ENCODE measurements around the gene ESPNL. TPM values are rescaled to one million over a fixed set of nuclear protein-coding genes. Genes with fewer than 3 reads are reported as not detected.

The ESPNL gene
- total RNA-seq, 1 experiment from 2014 or later, result 2.6 TPM

DNA sequence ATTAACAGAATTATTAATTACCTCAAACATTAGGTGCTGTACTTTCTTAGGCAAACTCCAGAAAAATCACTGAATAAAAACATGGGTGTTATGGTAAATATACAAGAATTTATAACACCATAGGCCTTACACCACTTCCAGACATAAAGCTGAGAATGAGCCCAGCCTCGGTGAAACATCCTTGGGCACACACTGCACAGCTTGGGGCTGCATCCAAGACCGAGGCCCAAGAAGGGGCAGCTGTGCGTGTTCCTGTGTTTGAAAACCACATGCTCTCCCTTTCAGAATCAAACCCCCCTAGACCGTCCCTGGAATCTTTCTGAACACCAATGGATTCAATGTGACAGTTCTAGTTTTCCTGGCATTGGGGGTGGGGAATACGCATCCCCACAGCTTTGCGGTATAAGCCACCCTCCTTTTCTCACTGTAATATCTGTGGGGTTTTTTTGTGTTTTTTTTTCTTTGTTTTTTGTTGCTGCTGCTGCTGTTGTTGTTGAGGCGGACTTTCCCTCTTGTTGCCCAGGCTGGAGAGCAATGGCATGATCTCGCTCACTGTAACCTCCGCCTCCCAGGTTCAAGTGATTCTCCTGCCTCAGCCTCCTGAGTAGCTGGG is 71.5 kb downstream of the ESPNL start:
- no peak overlapping the region for H3K27ac ChIP-seq
- H3K36me3 ChIP-seq, result peaks cover 69% of the 10 kb centered on the region
- H3K27me3 ChIP-seq, result no peaks in the 10 kb centered on the region
- H3K9me3 ChIP-seq (replicated peaks), result no peaks in the 10 kb centered on the region
- no peak overlapping the region for H3K4me3 ChIP-seq
- H3K4me1 ChIP-seq, result peaks cover 2% of the 10 kb centered on the region; the same call in 1 of the 2 replicates
- DNase-seq, result no peak

GRCh38 chr2:238172439-238172838 is 72.3 kb downstream of the ESPNL start:
- DNase-seq, result no peak
- H3K27ac ChIP-seq, result no peak overlapping the region
- H3K4me3 ChIP-seq, result no peak overlapping the region
- H3K27me3 ChIP-seq, result no peaks in the 10 kb centered on the region
- peaks cover 2% of the 10 kb centered on the region; the same call in 1 of the 2 replicates for H3K4me1 ChIP-seq
- peaks cover 76% of the 10 kb centered on the region for H3K36me3 ChIP-seq
- no peaks in the 10 kb centered on the region for H3K9me3 ChIP-seq (replicated peaks)

GRCh38 chr2:238173692-238174091 is 73.6 kb downstream of the ESPNL start:
- Histone ChIP-seq H3K9me3 (replicated peaks) (no peaks in the 10 kb centered on the region), H3K4me3 (no peak overlapping the region), H3K27me3 (no peaks in the 10 kb centered on the region), H3K4me1 (peaks cover 2% of the 10 kb centered on the region; the same call in 1 of the 2 replicates), H3K27ac (no peak overlapping the region), H3K36me3 (peaks cover 85% of the 10 kb centered on the region)
- DNase-seq, result no peak

DNA sequence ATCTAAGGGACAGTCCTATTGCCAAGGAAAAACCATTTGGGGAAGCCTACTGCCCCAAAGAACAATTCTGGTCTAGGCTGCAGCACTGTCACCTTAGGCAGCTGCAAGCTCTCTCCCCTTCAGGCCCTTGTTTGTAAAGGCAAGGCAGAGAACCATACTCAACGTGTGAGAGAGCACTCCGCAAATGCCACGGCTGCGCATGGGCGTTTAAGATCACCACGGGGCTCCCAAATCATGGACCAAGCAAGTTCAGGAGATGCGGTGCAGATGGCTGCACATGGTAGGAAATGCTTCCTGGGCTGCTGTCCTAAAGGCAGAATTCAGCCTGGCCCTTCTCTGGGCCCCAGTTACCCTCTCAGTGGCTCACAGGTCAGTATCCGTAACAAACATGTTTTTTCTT is 74.2 kb downstream of the ESPNL start:
- H3K27me3 ChIP-seq, result no peaks in the 10 kb centered on the region
- H3K4me1 ChIP-seq, result peaks cover 2% of the 10 kb centered on the region; the same call in 1 of the 2 replicates
- DNase-seq, result no peak
- H3K27ac ChIP-seq, result no peak overlapping the region
- no peak overlapping the region for H3K4me3 ChIP-seq
- H3K36me3 ChIP-seq, result peaks cover 85% of the 10 kb centered on the region
- H3K9me3 ChIP-seq (replicated peaks), result no peaks in the 10 kb centered on the region

DNA sequence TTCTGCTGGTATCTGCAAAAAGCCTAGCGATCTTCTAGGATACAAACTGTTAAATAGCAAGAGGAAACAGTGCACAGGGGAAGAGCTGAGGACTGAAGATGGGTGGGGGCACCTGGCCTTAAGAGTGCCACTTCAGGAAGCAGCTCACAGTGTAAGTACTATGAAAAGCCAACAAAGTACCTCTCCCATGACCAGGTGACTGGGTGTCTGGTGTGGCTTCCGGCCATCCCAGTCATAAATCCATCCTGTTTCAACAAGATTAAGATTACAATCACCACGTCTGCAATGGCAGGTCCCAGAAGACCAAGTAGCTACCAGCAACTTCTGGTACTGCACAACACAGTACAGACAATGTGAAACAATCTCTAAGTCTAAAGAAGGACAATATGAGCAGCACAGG is 74.6 kb downstream of the ESPNL start:
- H3K27ac ChIP-seq, result no peak overlapping the region
- H3K36me3 ChIP-seq, result peaks cover 85% of the 10 kb centered on the region
- no peaks in the 10 kb centered on the region; the same call in 1 of the 2 replicates for H3K4me1 ChIP-seq

DNA sequence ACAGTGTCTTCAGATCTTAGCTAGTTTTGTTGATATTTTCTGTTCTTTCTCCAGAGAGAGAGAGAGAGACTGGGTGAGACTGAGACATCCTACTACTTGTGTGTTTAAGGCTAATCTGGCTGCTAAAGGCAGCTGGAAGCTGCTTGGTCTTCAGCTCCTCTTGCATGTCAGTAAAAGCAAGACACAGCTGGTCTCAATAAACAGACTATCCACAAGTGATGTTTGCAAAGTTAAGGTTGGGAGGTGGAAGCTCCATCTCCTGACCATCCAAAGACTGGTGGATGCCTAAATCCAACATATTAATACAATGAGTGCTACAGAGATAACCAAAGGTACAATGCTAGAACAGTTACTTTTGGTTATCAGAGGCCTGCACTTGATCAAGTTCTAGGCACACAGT is 76.5 kb downstream of the ESPNL start:
- peaks cover 83% of the 10 kb centered on the region for H3K36me3 ChIP-seq
- no peak overlapping the region for H3K4me3 ChIP-seq
- H3K27me3 ChIP-seq, result no peaks in the 10 kb centered on the region
- H3K9me3 ChIP-seq (replicated peaks), result no peaks in the 10 kb centered on the region
- no peak overlapping the region for H3K27ac ChIP-seq
- DNase-seq, result no peak
- no peaks in the 10 kb centered on the region for H3K4me1 ChIP-seq

More for the DNA sequence above, 74.6 kb downstream of the ESPNL start:
- H3K27me3 ChIP-seq, result no peaks in the 10 kb centered on the region
- no peak overlapping the region for H3K4me3 ChIP-seq
- no peaks in the 10 kb centered on the region for H3K9me3 ChIP-seq (replicated peaks)
- no peak for DNase-seq

GRCh38 chr2:238180554-238180953 is 80.4 kb downstream of the ESPNL start:
- H3K27ac ChIP-seq, result no peak overlapping the region
- no peaks in the 10 kb centered on the region for H3K27me3 ChIP-seq
- no peaks in the 10 kb centered on the region for H3K9me3 ChIP-seq (replicated peaks)
- no peaks in the 10 kb centered on the region for H3K4me1 ChIP-seq
- no peak for DNase-seq
- H3K4me3 ChIP-seq, result no peak overlapping the region
- H3K36me3 ChIP-seq, result peaks cover 90% of the 10 kb centered on the region

- no peak overlapping the region for H3K4me3 ChIP-seq
- H3K36me3 ChIP-seq, result peaks cover 88% of the 10 kb centered on the region
- H3K27me3 ChIP-seq, result no peaks in the 10 kb centered on the region
- no peak overlapping the region for H3K27ac ChIP-seq
- H3K9me3 ChIP-seq (replicated peaks), result no peaks in the 10 kb centered on the region
- DNase-seq, result no peak
- H3K4me1 ChIP-seq, result no peaks in the 10 kb centered on the region
These were observed 82.2 kb downstream of the ESPNL start for GRCh38 chr2:238182362-238182761.

Other genes starting within 250 kb of the ESPNL start
- gene RAMP1, start 240.7 kb upstream of the ESPNL start, total RNA-seq (2014; rRNA removed; shearing (Covaris generic)), result not detected in 2 replicates
- gene UBE2F, start 133.3 kb upstream of the ESPNL start, total RNA-seq (2014; rRNA removed; shearing (Covaris generic)), result 46.4 and 50.5 TPM in 2 replicates
- 35.9 and 36.7 TPM in 2 replicates for gene SCLY, start 39.3 kb upstream of the ESPNL start, total RNA-seq (2014; rRNA removed; shearing (Covaris generic))
- gene KLHL30, start 38.3 kb downstream of the ESPNL start, total RNA-seq (2014; rRNA removed; shearing (Covaris generic)), result 3.9 and 4.1 TPM in 2 replicates
- gene ERFE, start 58.6 kb downstream of the ESPNL start, total RNA-seq (2014; rRNA removed; shearing (Covaris generic)), result 10.4 and 10.5 TPM in 2 replicates
- 59.8 and 71.1 TPM in 2 replicates for gene ILKAP, start 103.4 kb downstream of the ESPNL start, total RNA-seq (2014; rRNA removed; shearing (Covaris generic))
- gene HES6, start 139.7 kb downstream of the ESPNL start, total RNA-seq (2014; rRNA removed; shearing (Covaris generic)), result 44.9 and 46.1 TPM in 2 replicates
- gene PER2, start 188.3 kb downstream of the ESPNL start, total RNA-seq (2014; rRNA removed; shearing (Covaris generic)), result 5.3 and 5.9 TPM in 2 replicates
- gene TRAF3IP1, start 220.2 kb downstream of the ESPNL start, total RNA-seq (2014; rRNA removed; shearing (Covaris generic)), result 10.6 and 11.3 TPM in 2 replicates

Data from SJCRH30 (cell line).